ENCODE measurements around the gene IL36A. TPM values are rescaled to one million over a fixed set of nuclear protein-coding genes. Genes with fewer than 3 reads are reported as not detected.

IL36A gene
- polyA plus RNA-seq, 4 donors = 0.09 TPM; not detected in 3

GRCh38 chr2:113025737-113026136 lies 20.5 kb downstream of the IL36A start:
- DNase-seq = no peak
- no peaks in the 10 kb centered on the region for H3K4me1 ChIP-seq (ENCODE audit: control insufficient read depth in 3 of 3, insufficient read depth in 2 of 3, low read depth in 1 of 3, low read length in 2 of 3)
- H3K4me3 ChIP-seq (ENCODE audit: low read depth in 1 of 3, low read length in 3 of 3) = no peak overlapping the region
- H3K27me3 ChIP-seq (ENCODE audit: control insufficient read depth in 3 of 3, insufficient read depth in 3 of 3, low read length in 3 of 3) = peaks cover 0 to 22% (median 3%) of the 10 kb centered on the region in 3 donors
- no peaks in the 10 kb centered on the region for H3K36me3 ChIP-seq (ENCODE audit: control insufficient read depth in 3 of 3, insufficient read depth in 2 of 3, low read depth in 1 of 3, low read length in 3 of 3)
- 38 to 59% (median 57%) methylated on average over 2 of the region's 2 CpGs for WGBS, 3 donors
- H3K27ac ChIP-seq (ENCODE audit: low read depth in 1 of 3, low read length in 2 of 3) = no peak overlapping the region
- FAIRE-seq = no peak
- no peaks in the 10 kb centered on the region for H3K9me3 ChIP-seq (ENCODE audit: control insufficient read depth in 2 of 2, insufficient read depth in 1 of 2, low read depth in 1 of 2, low read length in 1 of 2)

GRCh38 chr2:113027691-113028090 lies 22.4 kb downstream of the IL36A start:
- WGBS, 3 donors = 75 to 82% (median 78%) methylated on average over 2 of the region's 2 CpGs
- peaks cover 0 to 26% (median 3%) of the 10 kb centered on the region in 3 donors for H3K27me3 ChIP-seq (ENCODE audit: control insufficient read depth in 3 of 3, insufficient read depth in 3 of 3, low read length in 3 of 3)
- no peak overlapping the region for H3K4me3 ChIP-seq (ENCODE audit: low read depth in 1 of 3, low read length in 3 of 3)
- no peak for FAIRE-seq
- DNase-seq = no peak
- no peaks in the 10 kb centered on the region for H3K9me3 ChIP-seq (ENCODE audit: control insufficient read depth in 2 of 2, insufficient read depth in 1 of 2, low read depth in 1 of 2, low read length in 1 of 2)
- no peak overlapping the region for H3K27ac ChIP-seq (ENCODE audit: low read depth in 1 of 3, low read length in 2 of 3)
- no peaks in the 10 kb centered on the region for H3K36me3 ChIP-seq (ENCODE audit: control insufficient read depth in 3 of 3, insufficient read depth in 2 of 3, low read depth in 1 of 3, low read length in 3 of 3)
- no peaks in the 10 kb centered on the region for H3K4me1 ChIP-seq (ENCODE audit: control insufficient read depth in 3 of 3, insufficient read depth in 2 of 3, low read depth in 1 of 3, low read length in 2 of 3)

GRCh38 chr2:113028112-113028511 lies 22.9 kb downstream of the IL36A start:
- Histone ChIP-seq H3K36me3 (ENCODE audit: control insufficient read depth in 3 of 3, insufficient read depth in 2 of 3, low read depth in 1 of 3, low read length in 3 of 3) (no peaks in the 10 kb centered on the region), H3K27me3 (ENCODE audit: control insufficient read depth in 3 of 3, insufficient read depth in 3 of 3, low read length in 3 of 3) (peaks cover 0 to 26% (median 3%) of the 10 kb centered on the region in 3 donors), H3K4me3 (ENCODE audit: low read depth in 1 of 3, low read length in 3 of 3) (no peak overlapping the region), H3K9me3 (ENCODE audit: control insufficient read depth in 2 of 2, insufficient read depth in 1 of 2, low read depth in 1 of 2, low read length in 1 of 2) (no peaks in the 10 kb centered on the region), H3K27ac (ENCODE audit: low read depth in 1 of 3, low read length in 2 of 3) (no peak overlapping the region), H3K4me1 (ENCODE audit: control insufficient read depth in 3 of 3, insufficient read depth in 2 of 3, low read depth in 1 of 3, low read length in 2 of 3) (no peaks in the 10 kb centered on the region)
- DNase-seq = no peak
- no peak for FAIRE-seq
- WGBS, 3 donors = 8 to 10% (median 9%) methylated on average over 1 of the region's 1 CpG

- Histone ChIP-seq H3K27me3 (ENCODE audit: control insufficient read depth in 3 of 3, insufficient read depth in 3 of 3, low read length in 3 of 3) (peaks cover 0 to 13% (median 5%) of the 10 kb centered on the region in 3 donors), H3K36me3 (ENCODE audit: control insufficient read depth in 3 of 3, insufficient read depth in 2 of 3, low read depth in 1 of 3, low read length in 3 of 3) (no peaks in the 10 kb centered on the region), H3K4me3 (ENCODE audit: low read depth in 1 of 3, low read length in 3 of 3) (no peak overlapping the region), H3K4me1 (ENCODE audit: control insufficient read depth in 3 of 3, insufficient read depth in 2 of 3, low read depth in 1 of 3, low read length in 2 of 3) (no peaks in the 10 kb centered on the region), H3K27ac (ENCODE audit: low read depth in 1 of 3, low read length in 2 of 3) (no peak overlapping the region), H3K9me3 (ENCODE audit: control insufficient read depth in 2 of 2, insufficient read depth in 1 of 2, low read depth in 1 of 2, low read length in 1 of 2) (no peaks in the 10 kb centered on the region)
- DNase-seq (no peak), FAIRE-seq (no peak)
- WGBS, 3 donors = 84 to 93% (median 89%) methylated on average over 1 of the region's 1 CpG
Observed at GRCh38 chr2:113032737-113033136, 27.5 kb downstream of the IL36A start.

GRCh38 chr2:113034016-113034415 lies 28.8 kb downstream of the IL36A start:
- no peak overlapping the region for H3K4me3 ChIP-seq (ENCODE audit: low read depth in 1 of 3, low read length in 3 of 3)
- H3K9me3 ChIP-seq (ENCODE audit: control insufficient read depth in 2 of 2, insufficient read depth in 1 of 2, low read depth in 1 of 2, low read length in 1 of 2) = no peaks in the 10 kb centered on the region
- FAIRE-seq (no peak), DNase-seq (no peak)
- WGBS, 3 donors = 57 to 76% (median 74%) methylated on average over 3 of the region's 3 CpGs
- no peaks in the 10 kb centered on the region for H3K36me3 ChIP-seq (ENCODE audit: control insufficient read depth in 3 of 3, insufficient read depth in 2 of 3, low read depth in 1 of 3, low read length in 3 of 3)
- peaks cover 0 to 3% (median 0%) of the 10 kb centered on the region in 3 donors for H3K4me1 ChIP-seq (ENCODE audit: control insufficient read depth in 3 of 3, insufficient read depth in 2 of 3, low read depth in 1 of 3, low read length in 2 of 3)
- peaks cover 0 to 9% (median 5%) of the 10 kb centered on the region in 3 donors for H3K27me3 ChIP-seq (ENCODE audit: control insufficient read depth in 3 of 3, insufficient read depth in 3 of 3, low read length in 3 of 3)
- no peak overlapping the region for H3K27ac ChIP-seq (ENCODE audit: low read depth in 1 of 3, low read length in 2 of 3)

- Histone ChIP-seq H3K36me3 (ENCODE audit: control insufficient read depth in 3 of 3, insufficient read depth in 2 of 3, low read depth in 1 of 3, low read length in 3 of 3) (no peaks in the 10 kb centered on the region), H3K27ac (ENCODE audit: low read depth in 1 of 3, low read length in 2 of 3) (no peak overlapping the region), H3K4me1 (ENCODE audit: control insufficient read depth in 3 of 3, insufficient read depth in 2 of 3, low read depth in 1 of 3, low read length in 2 of 3) (peaks cover 0 to 4% (median 0%) of the 10 kb centered on the region in 3 donors), H3K9me3 (ENCODE audit: control insufficient read depth in 2 of 2, insufficient read depth in 1 of 2, low read depth in 1 of 2, low read length in 1 of 2) (no peaks in the 10 kb centered on the region), H3K27me3 (ENCODE audit: control insufficient read depth in 3 of 3, insufficient read depth in 3 of 3, low read length in 3 of 3) (peaks cover 0 to 5% (median 4%) of the 10 kb centered on the region in 3 donors), H3K4me3 (ENCODE audit: low read depth in 1 of 3, low read length in 3 of 3) (no peak overlapping the region)
- FAIRE-seq = no peak
- DNase-seq = no peak
- WGBS, 3 donors = 89 to 94% (median 93%) methylated on average over 9 of the region's 9 CpGs
Observed at GRCh38 chr2:113036763-113037162, 31.5 kb downstream of the IL36A start.

GRCh38 chr2:113038291-113038690 lies 33.0 kb downstream of the IL36A start:
- Histone ChIP-seq H3K36me3 (ENCODE audit: control insufficient read depth in 3 of 3, insufficient read depth in 2 of 3, low read depth in 1 of 3, low read length in 3 of 3) (no peaks in the 10 kb centered on the region), H3K27ac (ENCODE audit: low read depth in 1 of 3, low read length in 2 of 3) (no peak overlapping the region), H3K9me3 (ENCODE audit: control insufficient read depth in 2 of 2, insufficient read depth in 1 of 2, low read depth in 1 of 2, low read length in 1 of 2) (no peaks in the 10 kb centered on the region), H3K27me3 (ENCODE audit: control insufficient read depth in 3 of 3, insufficient read depth in 3 of 3, low read length in 3 of 3) (peaks cover 0 to 5% (median 0%) of the 10 kb centered on the region in 3 donors), H3K4me1 (ENCODE audit: control insufficient read depth in 3 of 3, insufficient read depth in 2 of 3, low read depth in 1 of 3, low read length in 2 of 3) (peaks cover 0 to 4% (median 0%) of the 10 kb centered on the region in 3 donors), H3K4me3 (ENCODE audit: low read depth in 1 of 3, low read length in 3 of 3) (no peak overlapping the region)
- no peak for DNase-seq
- no peak for FAIRE-seq
- WGBS, 3 donors = 85 to 91% (median 88%) methylated on average over 3 of the region's 3 CpGs

- FAIRE-seq (no peak), DNase-seq (peak in 1 of 2 donors; percentile 18)
- H3K4me1 ChIP-seq (ENCODE audit: control insufficient read depth in 3 of 3, insufficient read depth in 2 of 3, low read depth in 1 of 3, low read length in 2 of 3) = peaks cover 0 to 4% (median 0%) of the 10 kb centered on the region in 3 donors
- H3K4me3 ChIP-seq (ENCODE audit: low read depth in 1 of 3, low read length in 3 of 3) = no peak overlapping the region
- H3K9me3 ChIP-seq (ENCODE audit: control insufficient read depth in 2 of 2, insufficient read depth in 1 of 2, low read depth in 1 of 2, low read length in 1 of 2) = no peaks in the 10 kb centered on the region
- H3K27me3 ChIP-seq (ENCODE audit: control insufficient read depth in 3 of 3, insufficient read depth in 3 of 3, low read length in 3 of 3) = peaks cover 0 to 2% (median 0%) of the 10 kb centered on the region in 3 donors
- no peaks in the 10 kb centered on the region for H3K36me3 ChIP-seq (ENCODE audit: control insufficient read depth in 3 of 3, insufficient read depth in 2 of 3, low read depth in 1 of 3, low read length in 3 of 3)
- 49 to 68% (median 53%) methylated on average over 2 of the region's 2 CpGs for WGBS, 3 donors
- no peak overlapping the region for H3K27ac ChIP-seq (ENCODE audit: low read depth in 1 of 3, low read length in 2 of 3)
Observed at GRCh38 chr2:113039158-113039557, 33.9 kb downstream of the IL36A start.

- Histone ChIP-seq H3K27ac (ENCODE audit: low read depth in 1 of 3, low read length in 2 of 3) (no peak overlapping the region), H3K4me1 (ENCODE audit: control insufficient read depth in 3 of 3, insufficient read depth in 2 of 3, low read depth in 1 of 3, low read length in 2 of 3) (peaks cover 0 to 4% (median 0%) of the 10 kb centered on the region in 3 donors), H3K9me3 (ENCODE audit: control insufficient read depth in 2 of 2, insufficient read depth in 1 of 2, low read depth in 1 of 2, low read length in 1 of 2) (no peaks in the 10 kb centered on the region), H3K27me3 (ENCODE audit: control insufficient read depth in 3 of 3, insufficient read depth in 3 of 3, low read length in 3 of 3) (peaks cover 0 to under 1% (median 0%) of the 10 kb centered on the region in 3 donors), H3K4me3 (ENCODE audit: low read depth in 1 of 3, low read length in 3 of 3) (no peak overlapping the region), H3K36me3 (ENCODE audit: control insufficient read depth in 3 of 3, insufficient read depth in 2 of 3, low read depth in 1 of 3, low read length in 3 of 3) (no peaks in the 10 kb centered on the region)
- 32 to 58% (median 54%) methylated on average over 5 of the region's 5 CpGs for WGBS, 3 donors
- FAIRE-seq = no peak
- no peak for DNase-seq
Observed at GRCh38 chr2:113039719-113040118, 34.5 kb downstream of the IL36A start.
